GM12878 (cell line): ENCODE results near the gene CALML4. TPM values are rescaled to one million over a fixed set of nuclear protein-coding genes. Genes with fewer than 3 reads are reported as not detected.

Experiments used
- ATAC-seq: fragments of 200-7000 bp; cut with Tn5 transposase; 3 replicates; pipeline ENCODE4 v1.9.1; 2020; ENCODE audit warnings: mild to moderate bottlenecking, moderate library complexity
- BruUV-seq: library from RNA; stranded (reverse); fragments of 400-500 nt; replicated peaks from 2 replicates; lab custom pipeline; 2021; lab: Mats Ljungman, UMichigan
- CTCF ChIA-PET: fragments of 300-600 bp; sonication (Branson Sonifier 250); formaldehyde crosslinking; extraction: SDS; loops from one replicate; lab custom pipeline; 2021; ENCODE audit warnings: inconsistent platforms; lab: Yijun Ruan, JAX
- POLR2A ChIA-PET: fragments of 350-600 bp; formaldehyde crosslinking; extraction: SDS; loops from one replicate; lab custom pipeline; 2021; ENCODE audit warnings: inconsistent platforms; lab: Charles Lee
- RAD21 ChIA-PET: fragments of 300-600 bp; sonication (Branson Sonifier 250); formaldehyde crosslinking; loops from one replicate; lab custom pipeline; 2023; ENCODE audit warnings: antibody characterized with exemption; ENCODE audit not compliant: unreplicated experiment; lab: Charles Lee
- SMC1A ChIA-PET: fragments of 300-600 bp; sonication (Branson Sonifier 250); formaldehyde crosslinking; loops from one replicate; lab custom pipeline; 2023; ENCODE audit not compliant: unreplicated experiment, uncharacterized antibody; lab: Charles Lee
- DNase-seq: peaks from one replicate; pipeline ENCODE4 v3.0.0-alpha.2; 2011; ENCODE audit warnings: low read depth, low spot score
- FAIRE-seq: peaks from 3 replicates; lab custom pipeline; 2011; peaks lifted over from hg19 to GRCh38; lab: Jason Lieb, UNC
- H2AFZ ChIP-seq: 2 replicates; pipeline ENCODE4 v1.6.0; 2011; ENCODE audit warnings: low read depth, low read length, control low read depth; ENCODE audit not compliant: control insufficient read depth
- H3K27ac ChIP-seq: 2 replicates; pipeline ENCODE4 v1.5.1; 2011; ENCODE audit warnings: control low read depth; ENCODE audit not compliant: control insufficient read depth, insufficient read depth
- H3K27me3 ChIP-seq, 2 experiments: replicated peaks in 1 of 2; 2 replicates each; pipeline versions ENCODE4 v1.6.0 to v1.6.1; 2011; ENCODE audit warnings: low read length in 1 of 2; ENCODE audit not compliant: control insufficient read depth in 2 of 2, insufficient read depth in 2 of 2
- H3K36me3 ChIP-seq, 2 experiments: 2 replicates each; pipeline ENCODE4 v1.5.1; 2011; ENCODE audit warnings: low read length in 1 of 2; ENCODE audit not compliant: control insufficient read depth in 2 of 2, insufficient read depth in 2 of 2
- H3K4me1 ChIP-seq: 2 replicates; pipeline ENCODE4 v1.6.1; 2011; ENCODE audit warnings: mild to moderate bottlenecking, low read length, moderate library complexity, mixed read lengths; ENCODE audit not compliant: control insufficient read depth, insufficient read depth
- H3K4me2 ChIP-seq: 2 replicates; pipeline ENCODE4 v1.6.0; 2011; ENCODE audit warnings: control low read depth; ENCODE audit not compliant: control insufficient read depth, insufficient read depth
- H3K4me3 ChIP-seq: fragments of 200-600 bp; sonication (generic); 2 replicates; pipeline ENCODE4 v1.5.1; 2016
- H3K79me2 ChIP-seq: 2 replicates; pipeline ENCODE4 v1.6.0; 2011; ENCODE audit warnings: low read length; ENCODE audit not compliant: control insufficient read depth, insufficient read depth
- H3K9ac ChIP-seq: 2 replicates; pipeline ENCODE4 v1.8.0; 2011; ENCODE audit warnings: low read length, control low read depth, mixed read lengths; ENCODE audit not compliant: control insufficient read depth, insufficient read depth
- H3K9me3 ChIP-seq: replicated peaks from 3 replicates; pipeline ENCODE4 v1.5.1; 2011; ENCODE audit warnings: mild to moderate bottlenecking, low read length; ENCODE audit not compliant: control insufficient read depth, insufficient read depth
- H4K20me1 ChIP-seq: 2 replicates; pipeline ENCODE4 v1.6.0; 2011; ENCODE audit not compliant: control insufficient read depth, insufficient read depth
- NFYA ChIP-seq: IDR thresholded peaks from 2 replicates; pipeline ENCODE4 v1.6.1; 2011; ENCODE audit warnings: low read depth, mild to moderate bottlenecking, low read length, improper control_type of control experiment, borderline replicate concordance
- POLR2A ChIP-seq: IDR thresholded peaks from 2 replicates; pipeline ENCODE4 v1.6.1; 2011; ENCODE audit warnings: low read depth, mild to moderate bottlenecking, low read length
- POLR2AphosphoS2 ChIP-seq: IDR thresholded peaks from 2 replicates; pipeline ENCODE4 v1.6.1; 2011; ENCODE audit warnings: low read depth, mild to moderate bottlenecking, low read length, improper control_type of control experiment, moderate library complexity
- POLR2AphosphoS5 ChIP-seq: IDR thresholded peaks from 2 replicates; pipeline ENCODE4 v1.6.1; 2011; ENCODE audit warnings: mild to moderate bottlenecking, low read length, inconsistent platforms
- WGBS: methylation state at CpG from one replicate; pipeline ENCODE4 v1.1.6; 2016; ENCODE audit warnings: low lambda C conversion rate; ENCODE audit not compliant: insufficient replicate concordance, insufficient coverage; ENCODE audit errors: missing lambda C conversion rate; 5-methylcytosine and 5-hydroxymethylcytosine counted together
- in situ Hi-C: fragments of 300-500 bp; cut with MboI; formaldehyde crosslinking; loops from 9 replicates; pipeline ENCODE4 v1.14.3; 2018; ENCODE audit warnings: mixed read lengths
- intact Hi-C: fragments of 100-400 bp; cut with micrococcal nuclease; formaldehyde crosslinking; loops from one replicate; pipeline ENCODE4 v1.14.2; 2022; ENCODE audit not compliant: unreplicated experiment
- polyA plus RNA-seq, 11 experiments: library from polyadenylated mRNA; depleted of rRNA in 4 of 11; unstranded in 6 of 11; stranded (reverse) in 5 of 11; fragments of >200 nt; fragmentation: Nextera tagmentation in 4 of 11; fragmentation: Illumina TruSeq in 1 of 11; extraction: Ambion mirVana in 4 of 11; extraction: Trizol in 1 of 11; gene quantifications; 1 replicate in 1 of 11; 2 replicates in 10 of 11; pipeline versions ENCODE4 v1.2.1 to v1.2.3, GENCODE V29; 2011 to 2016; ENCODE audit warnings: inconsistent platforms in 2 of 11, missing spikeins in 2 of 11, low read depth in 1 of 11
- total RNA-seq, 4 experiments: library from RNA; depleted of rRNA in 3 of 4; stranded (reverse); fragments of >200 nt in 3 of 4; fragmentation: Illumina TruSeq in 1 of 4; extraction: Trizol in 1 of 4; gene quantifications; 2 replicates each; pipeline versions ENCODE4 v1.2.1 to v1.2.3, GENCODE V29; 2013 to 2021
- TF ChIP-seq, protein P1 (sequence below): fragments of 450-650 bp; IDR thresholded peaks from 2 replicates; pipeline ENCODE4 v1.6.1; 2017; ENCODE audit warnings: mild to moderate bottlenecking, low read depth, inconsistent platforms; ENCODE audit not compliant: poor library complexity, severe bottlenecking

CALML4 gene
- total and polyA plus RNA-seq, 10 of the 15 experiments (the other 5 are each of a cell fraction or from before 2014, with no cell fraction given), result 1.7 to 15.9 (median 5.1) TPM

DNA sequence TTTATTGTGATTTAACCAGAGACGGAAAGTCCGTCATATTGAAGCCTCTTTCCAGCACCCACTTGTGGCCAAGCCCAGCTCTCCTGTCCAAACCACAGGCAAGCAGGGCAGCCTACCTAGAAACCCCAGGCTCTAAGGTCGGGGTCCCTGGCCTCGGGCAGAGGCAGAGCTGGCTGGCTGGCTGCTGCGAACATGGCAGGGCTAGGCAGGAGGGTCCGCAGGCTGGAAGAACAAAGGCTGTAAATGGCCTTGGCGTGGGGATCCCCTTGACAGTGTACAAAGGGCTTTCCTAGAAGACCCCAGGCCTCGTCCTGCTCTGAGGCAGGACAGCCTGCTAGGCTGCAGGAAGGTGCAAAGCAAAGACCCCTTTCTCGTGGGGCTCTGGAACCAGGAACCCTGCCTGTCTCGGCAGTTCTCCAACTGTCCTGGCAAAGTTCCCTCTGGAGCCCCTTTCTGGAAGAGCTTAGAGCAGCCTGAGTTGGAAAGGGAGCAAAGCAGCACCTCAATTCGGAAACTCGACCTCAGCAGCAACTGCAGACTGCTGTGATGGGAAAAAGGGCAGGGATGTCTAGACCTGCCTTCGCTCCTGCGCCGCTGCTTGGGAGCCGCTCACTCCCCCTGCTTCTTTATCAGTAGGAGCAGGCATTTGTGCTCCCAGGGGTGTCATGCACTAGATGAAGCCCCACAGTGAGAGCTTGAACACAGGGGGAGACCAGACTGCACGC is 8.5 kb downstream of the CALML4 start:
- Histone ChIP-seq H3K9me3 (no peaks in the 10 kb centered on the region), H2AFZ (no peak overlapping the region), H4K20me1 (no peaks in the 10 kb centered on the region), H3K4me1 (no peaks in the 10 kb centered on the region), H3K9ac (no peak overlapping the region), H3K27ac (no peak overlapping the region), H3K4me2 (no peak overlapping the region), H3K36me3 (peaks cover 11 to 17% of the 10 kb centered on the region in 2 experiments), H3K4me3 (no peak overlapping the region), H3K27me3 (no peaks in the 10 kb centered on the region), H3K79me2 (no peaks in the 10 kb centered on the region)
- ChIA-PET SMC1A (interaction anchor here (2.9 kb wide), 1 partner anchor 32 kb away, joined by 8 read pairs; no protein-coding TSS in a partner anchor), RAD21 (interaction anchor here (0.8 kb wide), 1 partner anchor 9 kb away, joined by 3 read pairs; the partner anchor contains the start of gene CALML4), POLR2A (no interaction called here), CTCF (interaction anchor here (0.9 to 1.6 kb wide), 3 partner anchors 14 to 333 kb away, joined by 3 to 4 read pairs (median 3); no protein-coding TSS in a partner anchor)
- peak; percentile 30 for TF ChIP-seq POLR2A
- no peak for TF ChIP-seq NFYA
- TF ChIP-seq, protein P1, sequence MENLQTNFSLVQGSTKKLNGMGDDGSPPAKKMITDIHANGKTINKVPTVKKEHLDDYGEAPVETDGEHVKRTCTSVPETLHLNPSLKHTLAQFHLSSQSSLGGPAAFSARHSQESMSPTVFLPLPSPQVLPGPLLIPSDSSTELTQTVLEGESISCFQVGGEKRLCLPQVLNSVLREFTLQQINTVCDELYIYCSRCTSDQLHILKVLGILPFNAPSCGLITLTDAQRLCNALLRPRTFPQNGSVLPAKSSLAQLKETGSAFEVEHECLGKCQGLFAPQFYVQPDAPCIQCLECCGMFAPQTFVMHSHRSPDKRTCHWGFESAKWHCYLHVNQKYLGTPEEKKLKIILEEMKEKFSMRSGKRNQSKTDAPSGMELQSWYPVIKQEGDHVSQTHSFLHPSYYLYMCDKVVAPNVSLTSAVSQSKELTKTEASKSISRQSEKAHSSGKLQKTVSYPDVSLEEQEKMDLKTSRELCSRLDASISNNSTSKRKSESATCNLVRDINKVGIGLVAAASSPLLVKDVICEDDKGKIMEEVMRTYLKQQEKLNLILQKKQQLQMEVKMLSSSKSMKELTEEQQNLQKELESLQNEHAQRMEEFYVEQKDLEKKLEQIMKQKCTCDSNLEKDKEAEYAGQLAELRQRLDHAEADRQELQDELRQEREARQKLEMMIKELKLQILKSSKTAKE, result no peak
- TF ChIP-seq POLR2AphosphoS5, result peak; percentile 45
- 0 out of 2 replicates have a peak, but pooled peaks have one; percentile 30 for TF ChIP-seq POLR2AphosphoS2
- in situ Hi-C loops, result no loop called here
- FAIRE-seq, result no peak
- no TSS peak for BruUV-seq
- WGBS, result 83% methylated on average over 16 of the region's 17 CpGs
- DNase-seq, result no peak
- ATAC-seq, result no peak
- intact Hi-C loops, result no loop called here
